Breast epithelium (tissue), 4 donors: Measurements from ENCODE around the gene EVC. TPM values are rescaled to one million over a fixed set of nuclear protein-coding genes. Genes with fewer than 3 reads are reported as not detected.
"Not testable (repeated sequence)": the region's sequence is repeated elsewhere in the genome, so short reads cannot be mapped to it uniquely, and the experiment has no call there.

Experiments
- DNase-seq, 2 donors: peaks; one replicate each; pipeline ENCODE4 v3.0.0-alpha.2; 2019; ENCODE audit warnings: low spot score in 2 of 2
- H3K27ac ChIP-seq, 2 donors: fragments of 200-600 bp; sonication (generic) in 1 of 2; one replicate each; pipeline ENCODE4 v1.5.1; 2016 to 2019; ENCODE audit warnings: mild to moderate bottlenecking in 1 of 2
- H3K27me3 ChIP-seq, 2 donors: fragments of 200-600 bp; sonication (generic) in 1 of 2; one replicate each; pipeline versions ENCODE4 v1.5.1 to v1.6.0; 2017 to 2019; ENCODE audit warnings: control low read depth in 1 of 2, mild to moderate bottlenecking in 1 of 2
- H3K36me3 ChIP-seq: fragments of 200-600 bp; one replicate; pipeline ENCODE4 v1.5.1; 2019
- H3K4me1 ChIP-seq, 2 donors: fragments of 200-600 bp; sonication (generic); one replicate each; pipeline ENCODE4 v1.5.1; 2016 to 2019; ENCODE audit warnings: control low read depth in 1 of 2
- H3K4me3 ChIP-seq, 3 donors: fragments of 200-600 bp; sonication (generic); 1 replicate in 2 of 3; 2 replicates in 1 of 3; pipeline ENCODE4 v1.5.1; 2016 to 2019; ENCODE audit warnings: mild to moderate bottlenecking in 3 of 3, moderate library complexity in 2 of 3
- H3K9me3 ChIP-seq, 2 donors: fragments of 200-600 bp; sonication (generic) in 1 of 2; one replicate each; pipeline ENCODE4 v1.5.1; 2016 to 2019; ENCODE audit warnings: control low read depth in 1 of 2
- POLR2A ChIP-seq: fragments of 450-650 bp; IDR thresholded peaks from one replicate; pipeline ENCODE4 v1.6.1; 2016; ENCODE audit warnings: antibody characterized with exemption, mild to moderate bottlenecking, moderate library complexity
- POLR2AphosphoS5 ChIP-seq, 3 donors: sonication (generic); formaldehyde crosslinking; IDR thresholded peaks; one replicate each; pipeline ENCODE4 v1.6.1; 2017; ENCODE audit warnings: antibody characterized with exemption in 3 of 3
- intact Hi-C: fragments of 100-400 bp; cut with DNase I; formaldehyde crosslinking; loops from one replicate; pipeline ENCODE4 v1.15.1; 2023; ENCODE audit warnings: low total_unique reads
- total RNA-seq, 3 donors: library from RNA; depleted of rRNA; stranded (reverse); fragments of >200 nt; gene quantifications; one replicate each; pipeline ENCODE4 v1.1.0, GENCODE V29; 2016
- TF ChIP-seq, protein P1 (sequence below), 3 donors: fragments of 450-650 bp; IDR thresholded peaks; one replicate each; pipeline ENCODE4 v1.5.1; 2016 to 2017; ENCODE audit warnings: antibody characterized with exemption in 3 of 3, mild to moderate bottlenecking in 3 of 3, moderate library complexity in 3 of 3

EVC gene
- total RNA-seq, 3 donors from 2014 or later: 20.0 to 27.5 (median 25.9) TPM

DNA sequence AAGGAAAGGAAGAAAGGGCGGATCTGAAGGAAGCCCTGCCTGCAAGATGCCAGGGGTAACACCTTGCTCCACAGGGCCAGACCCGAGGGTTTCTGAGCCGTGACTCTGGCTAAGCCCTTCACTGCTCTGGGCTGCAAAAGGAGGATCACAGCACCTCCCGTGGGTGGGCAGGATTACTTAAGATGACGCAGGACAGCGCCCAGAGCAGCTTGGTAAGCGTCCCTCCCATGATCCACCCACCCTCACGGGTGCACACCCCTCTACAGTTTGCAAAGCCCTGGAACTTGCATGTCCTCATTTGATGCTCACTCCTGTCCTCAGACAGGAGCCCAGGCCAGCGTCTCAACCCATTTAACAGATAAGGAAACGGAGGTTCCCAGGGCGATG, 117.0 kb downstream of the EVC start:
- no peak overlapping the region for H3K27ac ChIP-seq
- no peak overlapping the region for H3K4me3 ChIP-seq
- H3K36me3 ChIP-seq: no peaks in the 10 kb centered on the region
- no peaks in the 10 kb centered on the region for H3K9me3 ChIP-seq
- TF ChIP-seq POLR2AphosphoS5 (IDR thresholded peaks at IDR 0.05) (no peak), POLR2A (no peak)
- TF ChIP-seq, protein P1, sequence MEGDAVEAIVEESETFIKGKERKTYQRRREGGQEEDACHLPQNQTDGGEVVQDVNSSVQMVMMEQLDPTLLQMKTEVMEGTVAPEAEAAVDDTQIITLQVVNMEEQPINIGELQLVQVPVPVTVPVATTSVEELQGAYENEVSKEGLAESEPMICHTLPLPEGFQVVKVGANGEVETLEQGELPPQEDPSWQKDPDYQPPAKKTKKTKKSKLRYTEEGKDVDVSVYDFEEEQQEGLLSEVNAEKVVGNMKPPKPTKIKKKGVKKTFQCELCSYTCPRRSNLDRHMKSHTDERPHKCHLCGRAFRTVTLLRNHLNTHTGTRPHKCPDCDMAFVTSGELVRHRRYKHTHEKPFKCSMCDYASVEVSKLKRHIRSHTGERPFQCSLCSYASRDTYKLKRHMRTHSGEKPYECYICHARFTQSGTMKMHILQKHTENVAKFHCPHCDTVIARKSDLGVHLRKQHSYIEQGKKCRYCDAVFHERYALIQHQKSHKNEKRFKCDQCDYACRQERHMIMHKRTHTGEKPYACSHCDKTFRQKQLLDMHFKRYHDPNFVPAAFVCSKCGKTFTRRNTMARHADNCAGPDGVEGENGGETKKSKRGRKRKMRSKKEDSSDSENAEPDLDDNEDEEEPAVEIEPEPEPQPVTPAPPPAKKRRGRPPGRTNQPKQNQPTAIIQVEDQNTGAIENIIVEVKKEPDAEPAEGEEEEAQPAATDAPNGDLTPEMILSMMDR (IDR thresholded peaks at IDR 0.05): no peak
- H3K27me3 ChIP-seq: no peaks in the 10 kb centered on the region
- no peaks in the 10 kb centered on the region for H3K4me1 ChIP-seq
- DNase-seq: no peak
- intact Hi-C loops: no loop called here

- H3K27me3 ChIP-seq: no peaks in the 10 kb centered on the region
- no peak for DNase-seq
- H3K36me3 ChIP-seq: no peaks in the 10 kb centered on the region
- no peak overlapping the region for H3K4me3 ChIP-seq
- H3K4me1 ChIP-seq: no peaks in the 10 kb centered on the region
- no peak overlapping the region for H3K27ac ChIP-seq
- intact Hi-C loops: no loop called here
- no peak for TF ChIP-seq POLR2AphosphoS5 (IDR thresholded peaks at IDR 0.05)
- no peaks in the 10 kb centered on the region for H3K9me3 ChIP-seq
These were observed 125.9 kb downstream of the EVC start for GRCh38 chr4:5836943-5837342.

- H3K4me1 ChIP-seq, H3K9me3 ChIP-seq, H3K4me3 ChIP-seq, H3K27ac ChIP-seq, H3K27me3 ChIP-seq, DNase-seq, H3K36me3 ChIP-seq, intact Hi-C loops: not testable (repeated sequence)
These were observed 126.5 kb downstream of the EVC start for GRCh38 chr4:5837483-5837882.

- Histone ChIP-seq H3K4me3 (no peak overlapping the region), H3K9me3 (no peaks in the 10 kb centered on the region), H3K27me3 (no peaks in the 10 kb centered on the region), H3K27ac (peak overlapping the region in 1 of 2 donors; percentile 68), H3K4me1 (no peaks in the 10 kb centered on the region), H3K36me3 (no peaks in the 10 kb centered on the region)
- no peak for DNase-seq
- TF ChIP-seq, protein P1 (IDR thresholded peaks at IDR 0.05): no peak
- TF ChIP-seq POLR2A (no peak), POLR2AphosphoS5 (IDR thresholded peaks at IDR 0.05) (no peak)
- intact Hi-C loops: no loop called here
These were observed 128.3 kb downstream of the EVC start for GRCh38 chr4:5839332-5839731.

GRCh38 chr4:5839751-5840674, 129.0 kb downstream of the EVC start:
- intact Hi-C loops: no loop called here
- H3K9me3 ChIP-seq: no peaks in the 10 kb centered on the region
- H3K27me3 ChIP-seq: no peaks in the 10 kb centered on the region
- DNase-seq: no peak
- TF ChIP-seq, protein P1 (IDR thresholded peaks at IDR 0.05): no peak
- TF ChIP-seq POLR2A (no peak), POLR2AphosphoS5 (IDR thresholded peaks at IDR 0.05) (no peak)
- peak overlapping the region in 2 of 3 donors; percentile 6 to 28 for H3K4me3 ChIP-seq
- H3K4me1 ChIP-seq: no peaks in the 10 kb centered on the region
- no peaks in the 10 kb centered on the region for H3K36me3 ChIP-seq
- H3K27ac ChIP-seq: peak overlapping the region in 1 of 2 donors; percentile 68

GRCh38 chr4:5842456-5842855, 131.5 kb downstream of the EVC start:
- no peak for DNase-seq
- Histone ChIP-seq H3K36me3 (no peaks in the 10 kb centered on the region), H3K27me3 (no peaks in the 10 kb centered on the region), H3K9me3 (peaks cover 3 to 7% of the 10 kb centered on the region in 2 donors), H3K4me1 (no peaks in the 10 kb centered on the region), H3K4me3 (no peak overlapping the region), H3K27ac (no peak overlapping the region)
- no peak for TF ChIP-seq POLR2AphosphoS5 (IDR thresholded peaks at IDR 0.05)
- TF ChIP-seq, protein P1 (IDR thresholded peaks at IDR 0.05): no peak
- TF ChIP-seq POLR2A: no peak
- intact Hi-C loops: no loop called here
